ENCODE results near the gene MINDY4.

The MINDY4 gene

GRCh38 chr7:30921540-30922401 lies 150.6 kb downstream of the MINDY4 start:
- Histone ChIP-seq H3K4me3 (ENCODE audit: low read length) (no peak overlapping the region), H3K79me2 (ENCODE audit: control insufficient read depth, low read length) (no peaks in the 10 kb centered on the region), H3K9me2 (replicated peaks; ENCODE audit: control insufficient read depth, low read length) (no peaks in the 10 kb centered on the region), H3F3A (ENCODE audit: control insufficient read depth, insufficient read depth) (no peaks in the 10 kb centered on the region), H3K4me2 (ENCODE audit: low read length) (no peak overlapping the region), H3K27me3 (ENCODE audit: control insufficient read depth, low read length) (no peaks in the 10 kb centered on the region), H3K36me3 (ENCODE audit: control insufficient read depth, low read length) (no peaks in the 10 kb centered on the region), H3K4me1 (ENCODE audit: control insufficient read depth, low read length) (no peaks in the 10 kb centered on the region), H3K9me3 (ENCODE audit: control insufficient read depth, insufficient read depth, low read length) (no peaks in the 10 kb centered on the region), H3K27ac (ENCODE audit: low read depth, low read length) (no peak overlapping the region), H4K20me1 (ENCODE audit: control insufficient read depth, insufficient read depth, low read depth, low read length) (no peaks in the 10 kb centered on the region)
- TF ChIP-seq EZH2phosphoT487 (IDR thresholded peaks at IDR 0.05; ENCODE audit: borderline replicate concordance, low read length): no peak
- TF ChIP-seq CTCF (IDR thresholded peaks at IDR 0.05; ENCODE audit: low read depth, low read length, poor library complexity, severe bottlenecking): no peak

- Histone ChIP-seq H3K4me3 (ENCODE audit: low read length) (no peak overlapping the region), H3K4me1 (ENCODE audit: control insufficient read depth, low read length) (no peaks in the 10 kb centered on the region), H3K27ac (ENCODE audit: low read depth, low read length) (no peak overlapping the region), H3K4me2 (ENCODE audit: low read length) (no peak overlapping the region), H4K20me1 (ENCODE audit: control insufficient read depth, insufficient read depth, low read depth, low read length) (no peaks in the 10 kb centered on the region), H3K27me3 (ENCODE audit: control insufficient read depth, low read length) (no peaks in the 10 kb centered on the region), H3K9me3 (ENCODE audit: control insufficient read depth, insufficient read depth, low read length) (peaks cover 3% of the 10 kb centered on the region; the same call in 1 of the 2 replicates), H3K9me2 (replicated peaks; ENCODE audit: control insufficient read depth, low read length) (no peaks in the 10 kb centered on the region), H3K36me3 (ENCODE audit: control insufficient read depth, low read length) (no peaks in the 10 kb centered on the region), H3K79me2 (ENCODE audit: control insufficient read depth, low read length) (no peaks in the 10 kb centered on the region), H3F3A (ENCODE audit: control insufficient read depth, insufficient read depth) (no peaks in the 10 kb centered on the region)
- TF ChIP-seq EZH2phosphoT487 (IDR thresholded peaks at IDR 0.05; ENCODE audit: borderline replicate concordance, low read length) (no peak), CTCF (IDR thresholded peaks at IDR 0.05; ENCODE audit: low read depth, low read length, poor library complexity, severe bottlenecking) (no peak)
Measured at GRCh38 chr7:30922596-30922995, 151.4 kb downstream of the MINDY4 start.

GRCh38 chr7:30923009-30923773 lies 152.0 kb downstream of the MINDY4 start:
- Histone ChIP-seq H3K27me3 (ENCODE audit: control insufficient read depth, low read length) (no peaks in the 10 kb centered on the region), H3K4me2 (ENCODE audit: low read length) (no peak overlapping the region), H3K4me3 (ENCODE audit: low read length) (no peak overlapping the region), H3K79me2 (ENCODE audit: control insufficient read depth, low read length) (no peaks in the 10 kb centered on the region), H3K36me3 (ENCODE audit: control insufficient read depth, low read length) (no peaks in the 10 kb centered on the region), H3K9me3 (ENCODE audit: control insufficient read depth, insufficient read depth, low read length) (peaks cover 3% of the 10 kb centered on the region; the same call in 1 of the 2 replicates), H3K9me2 (replicated peaks; ENCODE audit: control insufficient read depth, low read length) (no peaks in the 10 kb centered on the region), H3K27ac (ENCODE audit: low read depth, low read length) (no peak overlapping the region), H3K4me1 (ENCODE audit: control insufficient read depth, low read length) (no peaks in the 10 kb centered on the region), H4K20me1 (ENCODE audit: control insufficient read depth, insufficient read depth, low read depth, low read length) (no peaks in the 10 kb centered on the region), H3F3A (ENCODE audit: control insufficient read depth, insufficient read depth) (no peaks in the 10 kb centered on the region)
- TF ChIP-seq CTCF (IDR thresholded peaks at IDR 0.05; ENCODE audit: low read depth, low read length, poor library complexity, severe bottlenecking) (no peak), EZH2phosphoT487 (IDR thresholded peaks at IDR 0.05; ENCODE audit: borderline replicate concordance, low read length) (no peak)
